ENCODE results near the gene ZSCAN23. TPM values are rescaled to one million over a fixed set of nuclear protein-coding genes. Genes with fewer than 3 reads are reported as not detected.

The ZSCAN23 gene
- total and polyA plus RNA-seq, 2 donors (not counting 1 experiment from before 2014, with no cell fraction given), result 3.8 to 5.1 TPM

DNA sequence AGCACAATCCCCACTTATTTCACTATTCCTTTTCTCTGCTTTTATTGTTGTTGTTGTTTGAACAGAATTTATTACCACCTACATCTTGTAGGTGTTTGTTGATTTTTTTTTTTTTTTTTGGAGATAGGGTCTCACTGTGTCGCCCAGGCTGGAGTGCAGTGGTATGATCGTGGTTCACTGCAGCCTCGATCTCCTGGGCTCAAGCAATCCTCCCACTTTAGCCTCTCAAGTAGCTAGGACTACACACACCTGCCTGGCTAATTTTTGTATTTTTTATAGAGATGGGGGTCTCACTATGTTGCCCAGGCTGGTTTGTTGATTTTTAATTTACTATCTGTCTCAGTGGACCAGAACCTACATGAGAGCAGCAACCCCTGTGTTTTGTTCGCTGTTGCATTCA lies 47.4 kb downstream of the ZSCAN23 start:
- Histone ChIP-seq H3K36me3 (ENCODE audit: control insufficient read depth, insufficient read depth, low read length) (peaks cover 10% of the 10 kb centered on the region), H3K4me1 (ENCODE audit: control insufficient read depth, extremely low read depth, insufficient read depth, low read length) (peaks cover 6% of the 10 kb centered on the region), H2AFZ (ENCODE audit: low read length) (no peak overlapping the region), H3K9ac (ENCODE audit: insufficient read depth, low read length) (no peak overlapping the region), H3K27ac (ENCODE audit: insufficient read depth, low read length) (no peak overlapping the region), H3K9me3 (ENCODE audit: control insufficient read depth, insufficient read depth, low read depth, low read length) (no peaks in the 10 kb centered on the region), H3K4me2 (ENCODE audit: extremely low read depth, insufficient read depth, low read length) (no peak overlapping the region), H3K27me3 (ENCODE audit: control insufficient read depth, insufficient read depth, low read length) (no peaks in the 10 kb centered on the region), H3K79me2 (ENCODE audit: control insufficient read depth, insufficient read depth, low read length) (peaks cover 24% of the 10 kb centered on the region), H4K20me1 (ENCODE audit: control insufficient read depth, extremely low read depth, insufficient read depth, low read length) (no peaks in the 10 kb centered on the region), H3K4me3 (replicated peaks in 1 of 4; ENCODE audit: control extremely low read depth in 1 of 4, insufficient read depth in 1 of 4, low read depth in 3 of 4, low read length in 4 of 4) (no peak overlapping the region)
- no peak for TF ChIP-seq EZH2 (IDR thresholded peaks at IDR 0.05; ENCODE audit: low read length, missing control alignments)
- TF ChIP-seq, protein P1, sequence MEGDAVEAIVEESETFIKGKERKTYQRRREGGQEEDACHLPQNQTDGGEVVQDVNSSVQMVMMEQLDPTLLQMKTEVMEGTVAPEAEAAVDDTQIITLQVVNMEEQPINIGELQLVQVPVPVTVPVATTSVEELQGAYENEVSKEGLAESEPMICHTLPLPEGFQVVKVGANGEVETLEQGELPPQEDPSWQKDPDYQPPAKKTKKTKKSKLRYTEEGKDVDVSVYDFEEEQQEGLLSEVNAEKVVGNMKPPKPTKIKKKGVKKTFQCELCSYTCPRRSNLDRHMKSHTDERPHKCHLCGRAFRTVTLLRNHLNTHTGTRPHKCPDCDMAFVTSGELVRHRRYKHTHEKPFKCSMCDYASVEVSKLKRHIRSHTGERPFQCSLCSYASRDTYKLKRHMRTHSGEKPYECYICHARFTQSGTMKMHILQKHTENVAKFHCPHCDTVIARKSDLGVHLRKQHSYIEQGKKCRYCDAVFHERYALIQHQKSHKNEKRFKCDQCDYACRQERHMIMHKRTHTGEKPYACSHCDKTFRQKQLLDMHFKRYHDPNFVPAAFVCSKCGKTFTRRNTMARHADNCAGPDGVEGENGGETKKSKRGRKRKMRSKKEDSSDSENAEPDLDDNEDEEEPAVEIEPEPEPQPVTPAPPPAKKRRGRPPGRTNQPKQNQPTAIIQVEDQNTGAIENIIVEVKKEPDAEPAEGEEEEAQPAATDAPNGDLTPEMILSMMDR (conservative IDR thresholded peaks at IDR 0.05 in 1 of 2, IDR thresholded peaks at IDR 0.05 in 1 of 2; ENCODE audit: low read depth in 1 of 2, low read length in 2 of 2), result no peak
- no peak for DNase-seq (ENCODE audit: low read depth in 2 of 2)

DNA sequence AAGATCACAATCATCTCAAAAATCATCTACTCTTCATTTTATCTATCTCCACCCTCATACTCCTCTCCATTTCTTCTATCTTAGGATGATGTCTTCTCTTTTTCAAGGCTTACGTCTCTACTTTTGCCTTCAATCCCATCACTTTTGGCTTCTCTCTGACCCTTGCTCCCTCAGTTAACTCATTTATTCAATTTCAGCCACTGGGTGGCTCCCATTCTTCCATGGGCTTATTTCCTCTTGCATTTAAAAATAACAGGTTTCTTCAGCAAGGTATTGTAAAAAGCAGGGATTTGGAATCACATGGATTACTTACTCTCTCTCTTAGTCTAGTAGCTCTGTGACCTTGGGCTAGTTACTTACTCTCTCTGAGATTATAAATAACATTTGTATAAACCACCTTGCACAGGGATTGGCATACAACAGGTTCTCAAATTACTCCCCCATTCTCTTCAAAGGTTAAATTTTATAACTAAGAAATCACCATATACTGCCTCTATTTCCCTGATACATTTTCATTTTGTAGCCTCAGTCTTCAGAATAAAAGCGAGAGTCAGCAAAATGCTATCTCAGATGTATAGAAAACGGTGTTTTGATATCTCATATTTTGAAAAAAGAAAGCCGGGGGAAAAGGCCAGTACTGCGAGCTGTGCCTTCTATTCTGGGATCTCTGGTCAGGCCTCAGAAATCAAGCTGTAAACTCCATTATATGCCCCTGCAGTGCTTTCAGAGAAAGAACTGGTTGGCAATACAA lies 49.2 kb downstream of the ZSCAN23 start:
- no peaks in the 10 kb centered on the region for H4K20me1 ChIP-seq (ENCODE audit: control insufficient read depth, extremely low read depth, insufficient read depth, low read length)
- no peak overlapping the region for H3K4me3 ChIP-seq (replicated peaks in 1 of 4; ENCODE audit: control extremely low read depth in 1 of 4, insufficient read depth in 1 of 4, low read depth in 3 of 4, low read length in 4 of 4)
- TF ChIP-seq, protein P1 (conservative IDR thresholded peaks at IDR 0.05 in 1 of 2, IDR thresholded peaks at IDR 0.05 in 1 of 2; ENCODE audit: low read depth in 1 of 2, low read length in 2 of 2), result peak; percentile 14 to 43
- TF ChIP-seq EZH2 (IDR thresholded peaks at IDR 0.05; ENCODE audit: low read length, missing control alignments), result no peak
- H3K27ac ChIP-seq (ENCODE audit: insufficient read depth, low read length), result no peak overlapping the region
- H3K4me2 ChIP-seq (ENCODE audit: extremely low read depth, insufficient read depth, low read length), result no peak overlapping the region
- peaks cover 15% of the 10 kb centered on the region for H3K36me3 ChIP-seq (ENCODE audit: control insufficient read depth, insufficient read depth, low read length)
- no peak overlapping the region for H3K9ac ChIP-seq (ENCODE audit: insufficient read depth, low read length)
- H2AFZ ChIP-seq (ENCODE audit: low read length), result no peak overlapping the region
- H3K79me2 ChIP-seq (ENCODE audit: control insufficient read depth, insufficient read depth, low read length), result peaks cover 20% of the 10 kb centered on the region
- H3K9me3 ChIP-seq (ENCODE audit: control insufficient read depth, insufficient read depth, low read depth, low read length), result no peaks in the 10 kb centered on the region
- DNase-seq (ENCODE audit: low read depth in 2 of 2), result peak in 1 of 2 donors; percentile 30
- H3K27me3 ChIP-seq (ENCODE audit: control insufficient read depth, insufficient read depth, low read length), result no peaks in the 10 kb centered on the region
- H3K4me1 ChIP-seq (ENCODE audit: control insufficient read depth, extremely low read depth, insufficient read depth, low read length), result peaks cover 6% of the 10 kb centered on the region

DNA sequence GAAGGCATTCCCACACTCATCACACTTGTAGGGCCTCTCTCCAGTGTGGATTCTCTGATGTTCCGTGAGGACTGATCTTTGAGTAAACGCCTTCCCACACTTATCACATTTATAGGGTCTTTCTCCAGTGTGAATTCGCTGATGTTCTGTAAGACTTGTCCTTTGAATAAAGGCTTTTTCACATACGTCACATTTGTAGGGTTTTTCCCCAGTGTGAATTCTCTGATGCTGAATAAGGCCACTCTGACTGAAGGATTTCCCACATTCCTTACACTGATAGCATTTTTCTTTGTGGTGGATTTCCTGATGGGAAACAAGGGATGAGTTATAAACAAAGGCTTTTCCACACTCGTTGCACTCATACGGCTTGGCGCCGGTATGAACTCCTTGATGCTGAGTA lies 52.6 kb downstream of the ZSCAN23 start:
- no peaks in the 10 kb centered on the region for H3K27me3 ChIP-seq (ENCODE audit: control insufficient read depth, insufficient read depth, low read length)
- H3K4me1 ChIP-seq (ENCODE audit: control insufficient read depth, extremely low read depth, insufficient read depth, low read length), result no peaks in the 10 kb centered on the region
- TF ChIP-seq, protein P1 (conservative IDR thresholded peaks at IDR 0.05 in 1 of 2, IDR thresholded peaks at IDR 0.05 in 1 of 2; ENCODE audit: low read depth in 1 of 2, low read length in 2 of 2), result no peak
- TF ChIP-seq EZH2 (IDR thresholded peaks at IDR 0.05; ENCODE audit: low read length, missing control alignments), result no peak
- no peak overlapping the region for H3K4me3 ChIP-seq (replicated peaks in 1 of 4; ENCODE audit: control extremely low read depth in 1 of 4, insufficient read depth in 1 of 4, low read depth in 3 of 4, low read length in 4 of 4)
- H3K9ac ChIP-seq (ENCODE audit: insufficient read depth, low read length), result no peak overlapping the region
- no peak for DNase-seq (ENCODE audit: low read depth in 2 of 2)
- H2AFZ ChIP-seq (ENCODE audit: low read length), result no peak overlapping the region
- H3K79me2 ChIP-seq (ENCODE audit: control insufficient read depth, insufficient read depth, low read length), result peaks cover 5% of the 10 kb centered on the region
- H3K9me3 ChIP-seq (ENCODE audit: control insufficient read depth, insufficient read depth, low read depth, low read length), result no peaks in the 10 kb centered on the region
- no peak overlapping the region for H3K4me2 ChIP-seq (ENCODE audit: extremely low read depth, insufficient read depth, low read length)
- H3K27ac ChIP-seq (ENCODE audit: insufficient read depth, low read length), result no peak overlapping the region
- H3K36me3 ChIP-seq (ENCODE audit: control insufficient read depth, insufficient read depth, low read length), result peaks cover 15% of the 10 kb centered on the region
- H4K20me1 ChIP-seq (ENCODE audit: control insufficient read depth, extremely low read depth, insufficient read depth, low read length), result no peaks in the 10 kb centered on the region
